GM18868 (cell line): Measurements from ENCODE around the gene CBLC.

ENCODE experiments used
- ATAC-seq: cut with Tn5 transposase; IDR thresholded peaks from one replicate; pipeline ENCODE4 v1.9.1; 2021; ENCODE audit warnings: mild to moderate bottlenecking, moderate library complexity; ENCODE audit not compliant: unreplicated experiment

The CBLC gene

GRCh38 chr19:44777715-44778347 is at the start of gene CBLC:
TSS of gene CBLC (plus strand) at chr19:44777890. CDS start at chr19:44777932, 42 bp downstream.
- no peak for ATAC-seq

- ATAC-seq, result no peak
Observed at GRCh38 chr19:44728178-44728577, 49.5 kb upstream of the CBLC start.

GRCh38 chr19:44729516-44730033 is 48.1 kb upstream of the CBLC start:
- ATAC-seq, result no peak

- no peak for ATAC-seq
Observed at GRCh38 chr19:44731081-44731480, 46.6 kb upstream of the CBLC start.

GRCh38 chr19:44731622-44732021 is 46.1 kb upstream of the CBLC start:
- no peak for ATAC-seq

GRCh38 chr19:44732235-44733014 is 45.3 kb upstream of the CBLC start:
- no peak for ATAC-seq

GRCh38 chr19:44734357-44734756 is 43.3 kb upstream of the CBLC start:
- no peak for ATAC-seq

- ATAC-seq, result no peak
Observed at GRCh38 chr19:44735011-44735410, 42.7 kb upstream of the CBLC start.

- no peak for ATAC-seq
Observed at GRCh38 chr19:44737238-44738071, 40.2 kb upstream of the CBLC start.

- no peak for ATAC-seq
Observed at GRCh38 chr19:44738136-44738535, 39.6 kb upstream of the CBLC start.

GRCh38 chr19:44738603-44739558 is 38.8 kb upstream of the CBLC start:
- ATAC-seq, result no peak

- ATAC-seq, result no peak
Observed at GRCh38 chr19:44740351-44740824, 37.3 kb upstream of the CBLC start.

- no peak for ATAC-seq
Observed at GRCh38 chr19:44741258-44741731, 36.4 kb upstream of the CBLC start.

- ATAC-seq, result no peak
Observed at GRCh38 chr19:44741841-44742329, 35.8 kb upstream of the CBLC start.

- ATAC-seq, result no peak
Observed at GRCh38 chr19:44742330-44743061, 35.2 kb upstream of the CBLC start.

- ATAC-seq, result no peak
Observed at GRCh38 chr19:44744871-44745332, 32.8 kb upstream of the CBLC start.

GRCh38 chr19:44745341-44745831 is 32.3 kb upstream of the CBLC start:
- no peak for ATAC-seq

GRCh38 chr19:44745887-44746600 is 31.6 kb upstream of the CBLC start:
- no peak for ATAC-seq
